WTC11 (cell line): Measurements from ENCODE around the gene BBOX1. TPM values are rescaled to one million over a fixed set of nuclear protein-coding genes. Genes with fewer than 3 reads are reported as not detected.
A peak's percentile ranks its signal among the peaks of the same experiment; 100 is the strongest.

Experiments used
- ATAC-seq: fragments of 200-7000 bp; cut with Tn5 transposase; 2 replicates; pipeline ENCODE4 v1.10.0; 2021; ENCODE audit warnings: mild to moderate bottlenecking, moderate library complexity
- CTCF ChIA-PET: fragments of 300-600 bp; sonication (Branson Sonifier 250); formaldehyde crosslinking; loops from one replicate; lab custom pipeline; 2021; ENCODE audit warnings: antibody characterized with exemption; lab: Charles Lee
- POLR2A ChIA-PET: fragments of 350-600 bp; sonication (Branson Sonifier 250); formaldehyde crosslinking; loops from one replicate; lab custom pipeline; 2021; ENCODE audit warnings: antibody characterized with exemption; lab: Charles Lee
- DNase-seq: peaks from one replicate; pipeline ENCODE4 v3.0.0; 2021; ENCODE audit warnings: low spot score
- H3K27ac Mint-ChIP-seq: 2 replicates; pipeline ENCODE4 v1.8.0; 2021; ENCODE audit warnings: mixed read lengths
- H3K27me3 Mint-ChIP-seq: 2 replicates; pipeline ENCODE4 v1.8.0; 2021; ENCODE audit warnings: low read depth, mild to moderate bottlenecking, moderate library complexity, mixed read lengths
- H3K36me3 Mint-ChIP-seq: 2 replicates; pipeline ENCODE4 v1.8.0; 2021; ENCODE audit warnings: mixed read lengths
- H3K4me1 Mint-ChIP-seq: 2 replicates; pipeline ENCODE4 v1.8.0; 2022; ENCODE audit warnings: mixed read lengths
- H3K4me3 Mint-ChIP-seq: 2 replicates; pipeline ENCODE4 v1.8.0; 2021; ENCODE audit warnings: mild to moderate bottlenecking, moderate library complexity, mixed read lengths
- H3K9me3 Mint-ChIP-seq: 2 replicates; pipeline ENCODE4 v1.8.0; 2021; ENCODE audit warnings: mixed read lengths
- AR ChIP-seq: fragments of 250-450 bp; sonication (Bioruptor Pico); IDR thresholded peaks from 2 replicates; pipeline ENCODE4 v1.9.0; 2021; ENCODE audit warnings: mild to moderate bottlenecking
- ATF3 ChIP-seq: sonication (generic); formaldehyde crosslinking; conservative IDR thresholded peaks from 2 replicates; pipeline ENCODE4 v1.8.1; 2022; ENCODE audit warnings: mild to moderate bottlenecking, missing genetic modification reagents
- ESRRA ChIP-seq: sonication (generic); formaldehyde crosslinking; IDR thresholded peaks from 2 replicates; pipeline ENCODE4 v1.8.1; 2022; ENCODE audit warnings: mild to moderate bottlenecking, missing genetic modification reagents, borderline replicate concordance
- FOXJ3 ChIP-seq: sonication (generic); formaldehyde crosslinking; IDR thresholded peaks from 2 replicates; pipeline ENCODE4 v1.9.0; 2021; ENCODE audit warnings: missing genetic modification reagents, mild to moderate bottlenecking, borderline replicate concordance
- FOXP4 ChIP-seq: sonication (generic); formaldehyde crosslinking; IDR thresholded peaks from 2 replicates; pipeline ENCODE4 v1.8.0; 2022; ENCODE audit warnings: mild to moderate bottlenecking, missing genetic modification reagents
- GTF2I ChIP-seq: fragments of 250-450 bp; sonication (Bioruptor Pico); conservative IDR thresholded peaks from 2 replicates; pipeline ENCODE4 v1.4.0; 2021; ENCODE audit warnings: mild to moderate bottlenecking
- MYBL2 ChIP-seq: sonication (generic); formaldehyde crosslinking; IDR thresholded peaks from 2 replicates; pipeline ENCODE4 v1.8.1; 2023; ENCODE audit warnings: mild to moderate bottlenecking, moderate library complexity, missing genetic modification reagents
- NFYB ChIP-seq: sonication (generic); formaldehyde crosslinking; conservative IDR thresholded peaks from 2 replicates; pipeline ENCODE4 v1.8.0; 2022; ENCODE audit warnings: low read depth, missing genetic modification reagents
- PRDM15 ChIP-seq: sonication (generic); formaldehyde crosslinking; IDR thresholded peaks from 2 replicates; pipeline ENCODE4 v1.8.0; 2022; ENCODE audit warnings: missing genetic modification reagents
- SMAD3 ChIP-seq: sonication (generic); formaldehyde crosslinking; IDR thresholded peaks from 2 replicates; pipeline ENCODE4 v1.8.0; 2022; ENCODE audit warnings: missing genetic modification reagents, mild to moderate bottlenecking, borderline replicate concordance
- SMAD4 ChIP-seq: sonication (generic); formaldehyde crosslinking; IDR thresholded peaks from 2 replicates; pipeline ENCODE4 v1.8.0; 2022; ENCODE audit warnings: mild to moderate bottlenecking, missing genetic modification reagents
- SOX15 ChIP-seq: fragments of 250-450 bp; sonication (Bioruptor Pico); IDR thresholded peaks from 2 replicates; pipeline ENCODE4 v1.9.0; 2021; ENCODE audit warnings: mild to moderate bottlenecking
- SP1 ChIP-seq: sonication (generic); formaldehyde crosslinking; conservative IDR thresholded peaks from 2 replicates; pipeline ENCODE4 v1.8.1; 2022; ENCODE audit warnings: missing genetic modification reagents
- TEAD4 ChIP-seq: sonication (generic); formaldehyde crosslinking; IDR thresholded peaks from 2 replicates; pipeline ENCODE4 v1.8.0; 2022; ENCODE audit warnings: mild to moderate bottlenecking, missing genetic modification reagents
- ZBTB21 ChIP-seq: sonication (generic); formaldehyde crosslinking; IDR thresholded peaks from 2 replicates; pipeline ENCODE4 v1.8.1; 2023; ENCODE audit warnings: mild to moderate bottlenecking, missing genetic modification reagents, borderline replicate concordance
- ZNF263 ChIP-seq: sonication (generic); formaldehyde crosslinking; IDR thresholded peaks from 2 replicates; pipeline ENCODE4 v1.8.1; 2022; ENCODE audit warnings: low read depth, mild to moderate bottlenecking, moderate library complexity, missing genetic modification reagents
- ZNF281 ChIP-seq: sonication (generic); formaldehyde crosslinking; IDR thresholded peaks from 2 replicates; pipeline ENCODE4 v1.8.0; 2023; ENCODE audit warnings: mild to moderate bottlenecking, missing genetic modification reagents
- ZSCAN18 ChIP-seq: fragments of 250-450 bp; sonication (Bioruptor Pico); IDR thresholded peaks from 2 replicates; pipeline ENCODE4 v2.1.2; 2022; ENCODE audit warnings: mild to moderate bottlenecking, moderate library complexity
- total RNA-seq: library from RNA; stranded (reverse); gene quantifications from 3 replicates; pipeline ENCODE4 v1.2.3, GENCODE V29; 2021

BBOX1 gene
- total RNA-seq, 1 experiment from 2014 or later = not detected

- TF ChIP-seq ESRRA = no peak
- TF ChIP-seq AR (CRISPR knock-in tag) = no peak
- TF ChIP-seq NFYB (CRISPR knock-in tag) = no peak
- no peak for TF ChIP-seq ZNF281
- TF ChIP-seq ZSCAN18 (CRISPR knock-in tag) = no peak
- no peak for TF ChIP-seq SOX15
- TF ChIP-seq ATF3 (CRISPR knock-in tag) = no peak
- no peak for TF ChIP-seq FOXJ3
- TF ChIP-seq SP1 (CRISPR knock-in tag) = no peak
- TF ChIP-seq SMAD3 = no peak
- no peak for TF ChIP-seq ZNF263 (CRISPR knock-in tag)
- no peak for ATAC-seq
- no peak for DNase-seq
- peaks cover 6% of the 10 kb centered on the region for H3K4me1 Mint-ChIP-seq
- H3K36me3 Mint-ChIP-seq = no peaks in the 10 kb centered on the region
- ChIA-PET POLR2A (no interaction called here), CTCF (no interaction called here)
- H3K4me3 Mint-ChIP-seq = no peak overlapping the region
- H3K27me3 Mint-ChIP-seq = no peaks in the 10 kb centered on the region
- no peak overlapping the region for H3K27ac Mint-ChIP-seq
- H3K9me3 Mint-ChIP-seq = peaks cover 3% of the 10 kb centered on the region; the same call in 1 of the 2 replicates
These were observed 16.6 kb downstream of the BBOX1 start for GRCh38 chr11:27057091-27057780.

GRCh38 chr11:27058456-27058855 is 17.8 kb downstream of the BBOX1 start:
- H3K4me3 Mint-ChIP-seq = no peak overlapping the region
- CTCF ChIA-PET = no interaction called here
- no peak for DNase-seq
- no peaks in the 10 kb centered on the region for H3K36me3 Mint-ChIP-seq
- H3K9me3 Mint-ChIP-seq = peaks cover 3% of the 10 kb centered on the region; the same call in 1 of the 2 replicates
- H3K4me1 Mint-ChIP-seq = no peaks in the 10 kb centered on the region
- TF ChIP-seq GTF2I (CRISPR knock-in tag) = no peak
- no peak for TF ChIP-seq SMAD4 (CRISPR knock-in tag)
- no peak for TF ChIP-seq AR (CRISPR knock-in tag)
- no peak for TF ChIP-seq FOXP4 (CRISPR knock-in tag)
- TF ChIP-seq NFYB (CRISPR knock-in tag) = no peak
- no peak for TF ChIP-seq ZBTB21 (CRISPR knock-in tag)
- no peak for TF ChIP-seq MYBL2 (CRISPR knock-in tag)
- TF ChIP-seq PRDM15 (CRISPR knock-in tag) = no peak
- no peak for TF ChIP-seq TEAD4
- TF ChIP-seq, all 79 proteins: peak for 0
- POLR2A ChIA-PET = no interaction called here
- ATAC-seq = no peak
- Mint-ChIP-seq H3K27me3 (no peaks in the 10 kb centered on the region), H3K27ac (0 out of 2 replicates have a peak overlapping the region, but pooled peaks have one; percentile 1)
